Mononuclear cell (primary cell): ENCODE data around the gene FGGY. TPM values are rescaled to one million over a fixed set of nuclear protein-coding genes. Genes with fewer than 3 reads are reported as not detected.
"Not testable (repeated sequence)": the region's sequence is repeated elsewhere in the genome, so short reads cannot be mapped to it uniquely, and the experiment has no call there.

Experiments
- H3K27me3 ChIP-seq: 2 replicates; pipeline ENCODE4 v1.6.0; 2011; ENCODE audit warnings: low read length, control low read depth; ENCODE audit not compliant: insufficient read depth
- H3K4me1 ChIP-seq: 2 replicates; pipeline ENCODE4 v1.5.1; 2011; ENCODE audit warnings: mild to moderate bottlenecking, low read length, control low read depth; ENCODE audit not compliant: insufficient read depth
- H3K4me3 ChIP-seq: 2 replicates; pipeline ENCODE4 v1.5.1; 2011; ENCODE audit warnings: mild to moderate bottlenecking, low read length, moderate library complexity
- H3K9me3 ChIP-seq: 2 replicates; pipeline ENCODE4 v1.5.1; 2011; ENCODE audit warnings: low read depth, mild to moderate bottlenecking, control low read depth, low read length
- total RNA-seq: library from RNA; depleted of rRNA; stranded (reverse); fragments of >200 nt; gene quantifications from one replicate; pipeline ENCODE4 v1.2.3, GENCODE V29; 2012

The FGGY gene
- 15.2 TPM for total RNA-seq

- Histone ChIP-seq H3K27me3 (no peaks in the 10 kb centered on the region), H3K4me1 (peaks cover 42% of the 10 kb centered on the region), H3K4me3 (peak within 1 kb of the TSS; percentile 48), H3K9me3 (no peaks in the 10 kb centered on the region)
Observed at GRCh38 chr1:59296358-59297256, at the start of gene FGGY. Gene FGGY (plus strand): TSS chr1:59297094. CDS start chr1:59321550, 24,456 bp downstream.

GRCh38 chr1:59248758-59249157, 48.1 kb upstream of the FGGY start:
- H3K9me3 ChIP-seq, result no peaks in the 10 kb centered on the region
- no peak overlapping the region for H3K4me3 ChIP-seq
- no peaks in the 10 kb centered on the region for H3K27me3 ChIP-seq
- H3K4me1 ChIP-seq, result no peaks in the 10 kb centered on the region

DNA sequence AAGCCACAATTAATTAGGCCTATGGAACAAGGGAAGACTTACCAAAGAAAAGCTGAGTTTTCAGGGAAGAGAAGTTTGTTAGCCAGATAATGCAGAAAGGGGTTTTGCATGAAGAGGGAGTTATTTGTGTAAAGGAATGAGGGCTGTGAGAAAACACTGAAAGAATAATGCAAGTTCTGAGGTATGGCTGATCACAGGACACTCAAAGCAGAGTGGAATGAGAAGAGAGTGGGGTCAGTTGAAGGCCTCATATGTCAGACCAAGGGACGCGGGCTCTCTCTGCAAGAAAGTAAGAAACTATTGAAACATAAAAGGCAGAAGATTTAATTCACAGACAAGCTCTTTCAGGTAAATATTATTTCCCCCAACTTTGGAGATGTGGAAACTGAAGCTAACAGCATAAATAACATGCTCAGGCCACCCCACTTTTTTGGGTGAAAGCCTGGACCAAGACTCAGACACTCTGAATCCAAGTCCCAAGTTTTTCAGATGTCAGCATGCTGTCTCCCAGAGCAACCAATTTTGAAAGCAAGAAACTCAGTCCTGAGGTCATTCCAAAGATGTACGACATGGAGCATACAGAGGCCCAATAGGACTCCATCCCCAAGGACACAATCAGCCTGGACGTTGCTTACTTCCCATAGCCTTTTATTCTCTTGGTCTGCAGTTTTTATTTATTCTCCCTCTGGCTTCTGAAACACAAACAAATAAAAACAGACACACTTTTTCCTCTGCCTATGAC, 47.3 kb upstream of the FGGY start:
- Histone ChIP-seq H3K9me3 (no peaks in the 10 kb centered on the region), H3K4me1 (no peaks in the 10 kb centered on the region), H3K27me3 (no peaks in the 10 kb centered on the region), H3K4me3 (no peak overlapping the region)

DNA sequence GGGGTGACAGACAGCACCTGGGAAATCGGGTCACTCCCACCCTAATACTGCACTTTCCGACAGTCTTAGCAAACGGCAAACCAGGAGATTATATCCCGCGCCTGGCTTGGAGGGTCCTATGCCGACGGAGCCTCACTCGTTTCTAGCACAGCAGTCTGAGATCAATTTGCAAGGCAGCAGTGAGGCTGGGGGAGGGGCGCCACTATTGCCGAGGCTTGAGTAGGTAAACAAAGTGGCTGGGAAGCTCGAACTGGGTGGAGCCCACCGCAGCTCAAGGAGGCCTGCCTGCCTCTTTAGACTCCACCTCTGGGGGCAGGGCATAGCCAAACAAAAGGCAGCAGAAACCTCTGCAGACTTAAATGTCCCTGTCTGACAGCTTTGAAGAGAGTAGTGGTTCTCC, 45.8 kb upstream of the FGGY start:
- not testable (repeated sequence) for H3K4me1 ChIP-seq

GRCh38 chr1:59256429-59256828, 40.5 kb upstream of the FGGY start:
- not testable (repeated sequence) for H3K27me3 ChIP-seq, H3K4me3 ChIP-seq, H3K4me1 ChIP-seq, H3K9me3 ChIP-seq

More for the DNA sequence above, 45.8 kb upstream of the FGGY start:
- not testable (repeated sequence) for H3K27me3 ChIP-seq, H3K4me3 ChIP-seq, H3K9me3 ChIP-seq

- Histone ChIP-seq H3K4me1 (no peaks in the 10 kb centered on the region), H3K4me3 (no peak overlapping the region), H3K9me3 (no peaks in the 10 kb centered on the region), H3K27me3 (no peaks in the 10 kb centered on the region)
Observed at GRCh38 chr1:59258412-59259032, 38.4 kb upstream of the FGGY start.

- Histone ChIP-seq H3K4me3 (no peak overlapping the region), H3K9me3 (no peaks in the 10 kb centered on the region), H3K4me1 (peaks cover 5% of the 10 kb centered on the region), H3K27me3 (no peaks in the 10 kb centered on the region)
Observed at GRCh38 chr1:59261537-59261936, 35.4 kb upstream of the FGGY start.

DNA sequence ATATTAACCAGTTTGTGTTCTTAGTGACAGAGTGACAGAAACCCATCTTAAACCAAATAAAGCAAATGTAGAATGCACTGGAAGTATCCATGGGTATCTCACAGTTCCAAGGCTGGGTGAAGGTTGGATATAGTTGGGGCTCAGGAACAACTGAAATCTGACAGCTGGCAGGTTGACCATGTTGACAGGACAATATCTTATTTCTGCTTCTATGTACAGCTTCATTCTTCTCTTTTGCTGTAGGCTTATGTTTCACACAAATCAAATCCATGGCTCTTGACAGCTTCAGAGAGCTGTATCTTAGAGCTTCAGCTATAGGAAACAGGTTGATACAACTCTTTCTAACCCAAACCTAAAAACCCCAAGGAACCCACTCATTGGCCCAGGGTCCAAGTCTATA, 34.3 kb upstream of the FGGY start:
- Histone ChIP-seq H3K4me3 (no peak overlapping the region), H3K4me1 (peaks cover 13% of the 10 kb centered on the region), H3K27me3 (no peaks in the 10 kb centered on the region), H3K9me3 (no peaks in the 10 kb centered on the region)

DNA sequence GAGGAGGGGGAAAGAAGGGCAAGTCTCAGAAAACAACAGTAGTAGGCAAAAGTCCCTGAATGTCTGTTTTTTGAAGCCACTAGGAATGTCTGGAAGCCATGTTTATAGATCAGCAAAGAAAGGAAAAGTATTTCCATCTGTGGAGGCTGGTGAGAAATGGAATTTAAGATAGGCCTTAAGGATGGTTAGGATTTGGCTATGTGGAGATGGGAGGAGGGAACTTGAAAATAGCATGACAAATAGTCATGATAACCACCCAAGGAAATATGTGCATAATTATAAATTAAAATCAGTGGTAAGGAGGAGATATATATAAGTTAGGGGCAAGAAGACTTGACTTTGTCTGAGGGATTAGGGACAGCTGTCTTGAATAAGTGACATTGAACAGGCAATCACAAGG, 33.8 kb upstream of the FGGY start:
- H3K4me1 ChIP-seq, result peaks cover 13% of the 10 kb centered on the region
- no peaks in the 10 kb centered on the region for H3K27me3 ChIP-seq
- H3K9me3 ChIP-seq, result no peaks in the 10 kb centered on the region
- H3K4me3 ChIP-seq, result no peak overlapping the region

DNA sequence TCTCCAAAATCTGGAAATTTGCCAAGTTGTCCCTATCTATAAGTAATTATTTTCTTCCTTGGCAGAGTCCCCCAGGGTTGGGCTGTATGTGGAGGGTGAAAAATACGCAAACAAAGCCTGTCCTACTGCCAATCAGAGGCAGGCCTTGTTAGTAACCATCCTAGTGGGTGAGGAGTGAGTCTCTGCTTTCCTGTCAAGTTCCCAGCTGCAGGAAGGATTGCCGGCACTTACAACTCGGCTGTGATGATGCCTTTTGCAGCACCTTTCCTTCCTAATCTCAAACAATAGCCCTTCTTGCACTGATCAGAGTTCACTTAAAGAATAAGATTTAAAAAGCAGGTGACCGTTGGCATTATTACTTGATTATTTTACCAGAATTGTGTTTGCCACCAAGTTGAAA, 31.3 kb upstream of the FGGY start:
- Histone ChIP-seq H3K9me3 (no peaks in the 10 kb centered on the region), H3K4me1 (peaks cover 13% of the 10 kb centered on the region), H3K27me3 (no peaks in the 10 kb centered on the region), H3K4me3 (no peak overlapping the region)

- Histone ChIP-seq H3K27me3 (no peaks in the 10 kb centered on the region), H3K4me1 (peaks cover 13% of the 10 kb centered on the region), H3K4me3 (no peak overlapping the region), H3K9me3 (no peaks in the 10 kb centered on the region)
Observed at GRCh38 chr1:59266180-59266926, 30.5 kb upstream of the FGGY start.

- Histone ChIP-seq H3K27me3 (no peaks in the 10 kb centered on the region), H3K9me3 (no peaks in the 10 kb centered on the region), H3K4me3 (no peak overlapping the region), H3K4me1 (peaks cover 13% of the 10 kb centered on the region)
Observed at GRCh38 chr1:59266927-59267293, 30.0 kb upstream of the FGGY start.

DNA sequence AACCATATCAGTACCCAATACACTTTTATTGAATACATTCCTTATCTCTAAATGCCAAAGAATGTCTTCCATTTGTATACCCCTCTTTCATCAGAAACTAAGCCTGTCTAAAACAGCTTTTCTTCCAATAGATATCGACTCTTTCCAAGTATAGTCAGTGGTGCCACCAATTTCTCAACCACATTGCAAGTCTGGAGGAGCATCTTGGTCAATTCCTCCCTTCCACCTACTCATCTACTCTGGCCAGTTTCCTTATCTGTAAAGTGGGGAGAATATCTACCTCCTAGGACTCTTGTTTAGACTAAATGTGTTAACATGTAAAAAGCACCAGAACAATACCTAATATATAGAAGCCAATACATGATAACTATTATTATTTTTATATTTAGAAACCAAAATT, 28.5 kb upstream of the FGGY start:
- Histone ChIP-seq H3K9me3 (no peaks in the 10 kb centered on the region), H3K27me3 (no peaks in the 10 kb centered on the region), H3K4me1 (peaks cover 18% of the 10 kb centered on the region), H3K4me3 (no peak overlapping the region)

DNA sequence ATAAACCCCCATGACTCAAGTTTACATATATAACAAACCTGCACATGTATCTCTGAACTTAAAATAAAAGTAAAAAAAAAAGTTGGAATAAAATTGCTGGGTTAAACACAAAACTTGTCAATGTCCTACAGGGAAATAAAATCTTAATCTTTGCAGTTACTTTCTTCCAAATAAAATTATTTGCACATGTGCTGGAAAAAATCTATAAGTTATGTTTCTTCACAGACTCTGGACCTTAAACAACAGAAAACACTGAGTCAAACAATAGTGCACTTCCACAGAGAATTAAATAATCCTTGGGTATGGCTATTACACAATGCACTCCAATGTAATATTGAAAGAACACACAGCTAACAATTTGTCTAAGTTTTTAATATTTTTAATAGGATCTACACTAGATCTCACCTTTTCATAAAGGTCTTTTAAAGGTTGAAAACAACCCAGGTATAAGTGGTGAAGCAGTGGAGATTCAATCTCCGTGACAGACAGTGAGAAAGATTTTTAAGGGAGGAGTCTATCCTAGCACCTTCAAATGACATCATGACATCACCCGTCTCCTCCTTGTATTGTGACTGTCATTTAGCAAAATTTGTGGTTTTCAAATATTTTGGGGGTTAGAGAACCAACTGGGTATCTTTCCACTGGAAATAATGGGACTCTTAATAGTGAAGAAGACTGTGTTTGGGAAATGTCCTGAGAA, 25.2 kb upstream of the FGGY start:
- Histone ChIP-seq H3K4me3 (no peak overlapping the region), H3K9me3 (no peaks in the 10 kb centered on the region), H3K27me3 (no peaks in the 10 kb centered on the region), H3K4me1 (peaks cover 11% of the 10 kb centered on the region)
